ENCODE results near the gene FBXO7.

Gene FBXO7

DNA sequence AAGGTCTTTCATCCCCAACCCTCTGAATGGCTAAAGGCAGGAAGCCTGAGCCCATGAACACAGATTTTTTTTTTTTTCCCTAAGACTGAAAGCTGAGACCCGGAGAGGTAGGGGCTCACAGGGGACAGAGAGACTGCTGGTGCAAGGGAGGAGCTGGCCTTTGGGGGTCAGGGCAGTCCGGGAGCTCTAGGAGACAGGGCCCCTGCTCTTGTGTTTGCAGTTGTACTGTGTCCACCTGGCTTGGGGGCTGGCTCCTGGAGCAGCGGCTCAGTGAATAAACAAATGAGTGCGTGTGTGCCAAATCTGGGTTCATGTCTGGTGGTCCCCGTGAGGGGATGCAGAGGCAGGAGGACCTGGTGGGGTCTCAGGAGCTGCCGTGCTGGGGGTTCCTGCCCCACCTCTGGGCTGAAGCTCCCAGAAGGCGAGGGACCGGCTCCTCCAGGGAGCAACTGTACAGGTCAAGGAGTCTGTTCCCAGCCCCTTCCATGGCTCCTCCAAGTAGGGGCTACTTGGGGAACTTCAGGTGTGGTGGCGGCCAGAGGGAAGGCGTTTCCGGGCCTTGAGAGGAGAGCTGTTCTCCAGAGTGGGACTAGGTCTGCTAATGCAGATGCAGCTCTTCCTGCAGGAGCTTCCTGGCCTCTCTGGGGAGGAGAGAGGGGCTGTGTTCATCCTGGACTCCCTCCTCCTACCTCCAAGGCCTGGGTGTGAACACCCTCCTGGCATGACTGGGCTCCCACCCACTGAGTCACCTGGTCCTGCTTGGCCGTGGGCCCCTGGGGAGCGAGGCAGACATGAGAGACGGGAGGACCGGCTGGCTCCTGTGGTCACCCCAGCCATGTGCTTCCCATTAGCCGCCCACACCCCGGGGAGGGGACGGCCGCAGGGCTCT, 57.6 kb downstream of the FBXO7 start:
- no peaks in the 10 kb centered on the region for H3K9me3 ChIP-seq (ENCODE audit: control insufficient read depth, insufficient read depth, low read length)
- H3K4me3 ChIP-seq (ENCODE audit: low read depth, low read length) = no peak overlapping the region
- no peaks in the 10 kb centered on the region for H3K36me3 ChIP-seq (ENCODE audit: control insufficient read depth, insufficient read depth, low read length)
- H3K27ac ChIP-seq (ENCODE audit: low read depth, low read length) = no peak overlapping the region
- no peaks in the 10 kb centered on the region for H3K4me1 ChIP-seq (ENCODE audit: control insufficient read depth, insufficient read depth, low read length)
- H3K9ac ChIP-seq (ENCODE audit: low read depth, low read length) = no peak overlapping the region
- H3K27me3 ChIP-seq (ENCODE audit: control insufficient read depth, insufficient read depth, low read length) = no peaks in the 10 kb centered on the region

DNA sequence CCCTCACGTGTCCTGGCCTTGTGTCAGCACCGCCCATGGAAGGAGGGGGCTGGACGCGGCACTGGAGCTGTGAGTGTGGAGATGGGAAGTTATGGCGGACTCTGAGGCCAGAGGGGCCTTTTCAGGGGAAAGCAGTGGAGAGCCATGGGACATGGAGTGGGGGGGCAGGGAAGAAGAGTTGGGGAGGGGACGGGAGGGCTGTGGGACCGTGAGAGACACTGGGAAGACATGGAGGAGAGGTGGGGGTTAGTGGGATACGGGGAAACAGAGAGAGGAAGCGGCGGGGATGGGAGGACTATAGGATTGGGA, 58.2 kb downstream of the FBXO7 start:
- no peak overlapping the region for H3K27ac ChIP-seq (ENCODE audit: low read depth, low read length)
- H3K4me3 ChIP-seq (ENCODE audit: low read depth, low read length) = no peak overlapping the region
- no peak overlapping the region for H3K9ac ChIP-seq (ENCODE audit: low read depth, low read length)

DNA sequence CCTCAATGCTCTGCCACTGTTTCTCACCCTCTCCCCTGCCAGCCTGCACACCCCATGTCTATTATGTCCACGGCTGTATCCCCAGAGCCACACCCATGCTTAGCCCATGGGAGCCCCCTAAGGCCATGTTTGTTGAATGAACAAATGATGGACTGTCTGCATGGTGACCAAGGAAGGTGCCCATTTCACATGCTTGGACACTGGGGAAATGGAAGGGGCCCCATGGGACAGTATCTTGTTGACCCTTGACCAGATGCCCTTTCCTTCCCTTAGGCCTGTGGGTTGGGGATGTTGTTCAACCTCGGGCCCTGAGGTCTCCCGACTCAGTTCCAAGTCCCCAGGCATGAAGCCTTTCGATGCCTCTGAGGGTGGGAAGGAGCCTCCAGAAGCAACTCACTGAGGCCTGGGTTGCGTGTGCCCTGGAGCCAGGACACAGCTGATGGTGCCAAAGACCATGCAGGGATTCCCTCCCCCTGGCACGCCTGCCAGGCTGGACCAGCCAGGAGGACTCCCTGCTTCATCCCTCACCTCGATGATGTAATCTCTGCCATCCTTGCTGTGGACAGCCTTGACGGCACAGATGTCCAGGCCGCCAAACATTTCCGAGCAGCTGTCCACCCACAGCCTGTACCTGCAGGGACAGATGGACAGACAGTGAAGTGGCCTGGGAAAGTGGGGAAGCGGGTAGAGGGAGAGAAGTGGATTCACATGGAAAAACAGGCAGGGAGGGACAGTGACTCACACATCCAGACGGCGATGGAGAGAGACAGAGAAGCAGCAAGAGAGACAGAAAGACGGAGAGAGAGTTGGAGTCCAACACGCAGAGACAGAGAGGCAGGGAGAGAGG, 58.9 kb downstream of the FBXO7 start:
- no peak overlapping the region for H3K4me3 ChIP-seq (ENCODE audit: low read depth, low read length)
- no peaks in the 10 kb centered on the region; the same call in 1 of the 2 replicates for H3K36me3 ChIP-seq (ENCODE audit: control insufficient read depth, insufficient read depth, low read length)
- H3K9ac ChIP-seq (ENCODE audit: low read depth, low read length) = no peak overlapping the region
- H3K27ac ChIP-seq (ENCODE audit: low read depth, low read length) = no peak overlapping the region
- H3K27me3 ChIP-seq (ENCODE audit: control insufficient read depth, insufficient read depth, low read length) = no peaks in the 10 kb centered on the region
- no peaks in the 10 kb centered on the region for H3K4me1 ChIP-seq (ENCODE audit: control insufficient read depth, insufficient read depth, low read length)
- no peaks in the 10 kb centered on the region for H3K9me3 ChIP-seq (ENCODE audit: control insufficient read depth, insufficient read depth, low read length)

More for the DNA sequence above, 58.2 kb downstream of the FBXO7 start:
- Histone ChIP-seq H3K9me3 (ENCODE audit: control insufficient read depth, insufficient read depth, low read length) (no peaks in the 10 kb centered on the region), H3K27me3 (ENCODE audit: control insufficient read depth, insufficient read depth, low read length) (no peaks in the 10 kb centered on the region), H3K4me1 (ENCODE audit: control insufficient read depth, insufficient read depth, low read length) (no peaks in the 10 kb centered on the region), H3K36me3 (ENCODE audit: control insufficient read depth, insufficient read depth, low read length) (no peaks in the 10 kb centered on the region; the same call in 1 of the 2 replicates)

DNA sequence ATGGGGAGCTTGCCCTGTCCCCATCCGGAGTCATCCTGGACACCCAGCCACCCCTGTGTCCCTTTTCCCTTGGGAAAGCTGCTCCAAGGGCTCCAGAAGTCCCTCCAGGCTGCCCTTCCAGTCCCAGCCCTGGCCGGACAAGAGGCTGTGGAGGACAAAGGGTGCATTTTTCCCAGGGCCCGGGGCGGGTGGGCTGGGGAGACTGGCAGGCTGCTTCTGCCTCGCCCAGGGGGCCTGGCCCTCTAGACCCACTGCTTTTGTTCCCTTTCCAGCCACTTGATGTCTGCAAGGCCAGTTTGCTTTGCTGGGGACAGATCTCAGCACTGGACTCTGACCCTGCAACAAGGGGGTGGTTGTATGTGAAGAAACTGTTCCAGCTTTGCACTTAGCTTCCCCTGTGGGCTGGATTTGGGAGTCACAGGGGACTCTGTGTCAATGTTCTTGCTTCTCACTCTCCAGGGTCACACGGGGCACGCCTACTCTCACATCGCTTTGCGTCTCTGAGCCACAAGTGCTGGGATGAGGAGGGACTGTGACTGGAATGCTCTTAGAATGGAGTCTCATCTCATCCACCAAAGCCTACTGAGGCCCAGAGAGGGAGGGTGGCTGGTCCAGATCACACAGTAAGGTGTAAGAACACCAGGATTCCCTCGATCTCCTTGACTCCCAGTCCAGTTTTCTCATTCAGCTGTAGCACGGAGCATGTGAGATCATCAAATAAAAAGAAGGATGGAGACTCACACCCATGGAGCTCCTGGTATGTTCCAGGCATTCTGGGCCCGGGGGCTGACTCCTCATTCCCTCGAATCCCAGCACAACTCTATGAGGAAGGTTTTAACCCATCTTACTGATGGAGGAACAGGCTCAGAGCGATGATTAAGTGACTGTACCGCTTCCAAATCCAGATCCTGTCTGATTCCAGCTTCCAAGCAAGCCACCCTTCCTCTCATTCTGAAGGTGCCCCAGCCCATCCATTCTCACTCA, 59.9 kb downstream of the FBXO7 start:
- Histone ChIP-seq H3K9me3 (ENCODE audit: control insufficient read depth, insufficient read depth, low read length) (no peaks in the 10 kb centered on the region), H3K27me3 (ENCODE audit: control insufficient read depth, insufficient read depth, low read length) (no peaks in the 10 kb centered on the region), H3K4me1 (ENCODE audit: control insufficient read depth, insufficient read depth, low read length) (no peaks in the 10 kb centered on the region), H3K4me3 (ENCODE audit: low read depth, low read length) (no peak overlapping the region), H3K27ac (ENCODE audit: low read depth, low read length) (no peak overlapping the region), H3K36me3 (ENCODE audit: control insufficient read depth, insufficient read depth, low read length) (no peaks in the 10 kb centered on the region; the same call in 1 of the 2 replicates), H3K9ac (ENCODE audit: low read depth, low read length) (no peak overlapping the region)

- Histone ChIP-seq H3K4me1 (ENCODE audit: control insufficient read depth, insufficient read depth, low read length) (no peaks in the 10 kb centered on the region), H3K9ac (ENCODE audit: low read depth, low read length) (no peak overlapping the region), H3K9me3 (ENCODE audit: control insufficient read depth, insufficient read depth, low read length) (no peaks in the 10 kb centered on the region), H3K36me3 (ENCODE audit: control insufficient read depth, insufficient read depth, low read length) (no peaks in the 10 kb centered on the region; the same call in 1 of the 2 replicates), H3K4me3 (ENCODE audit: low read depth, low read length) (no peak overlapping the region), H3K27ac (ENCODE audit: low read depth, low read length) (no peak overlapping the region), H3K27me3 (ENCODE audit: control insufficient read depth, insufficient read depth, low read length) (no peaks in the 10 kb centered on the region)
These were observed 61.0 kb downstream of the FBXO7 start for GRCh38 chr22:32535531-32536190.

- no peaks in the 10 kb centered on the region for H3K9me3 ChIP-seq (ENCODE audit: control insufficient read depth, insufficient read depth, low read length)
- H3K36me3 ChIP-seq (ENCODE audit: control insufficient read depth, insufficient read depth, low read length) = no peaks in the 10 kb centered on the region; the same call in 1 of the 2 replicates
- no peak overlapping the region for H3K27ac ChIP-seq (ENCODE audit: low read depth, low read length)
- no peaks in the 10 kb centered on the region for H3K27me3 ChIP-seq (ENCODE audit: control insufficient read depth, insufficient read depth, low read length)
- no peak overlapping the region for H3K9ac ChIP-seq (ENCODE audit: low read depth, low read length)
- no peaks in the 10 kb centered on the region for H3K4me1 ChIP-seq (ENCODE audit: control insufficient read depth, insufficient read depth, low read length)
- H3K4me3 ChIP-seq (ENCODE audit: low read depth, low read length) = no peak overlapping the region
These were observed 61.7 kb downstream of the FBXO7 start for GRCh38 chr22:32536352-32536751.

- Histone ChIP-seq H3K36me3 (ENCODE audit: control insufficient read depth, insufficient read depth, low read length) (no peaks in the 10 kb centered on the region; the same call in 1 of the 2 replicates), H3K9ac (ENCODE audit: low read depth, low read length) (no peak overlapping the region), H3K27me3 (ENCODE audit: control insufficient read depth, insufficient read depth, low read length) (no peaks in the 10 kb centered on the region), H3K4me3 (ENCODE audit: low read depth, low read length) (no peak overlapping the region), H3K4me1 (ENCODE audit: control insufficient read depth, insufficient read depth, low read length) (no peaks in the 10 kb centered on the region), H3K27ac (ENCODE audit: low read depth, low read length) (no peak overlapping the region), H3K9me3 (ENCODE audit: control insufficient read depth, insufficient read depth, low read length) (no peaks in the 10 kb centered on the region)
These were observed 63.9 kb downstream of the FBXO7 start for GRCh38 chr22:32538521-32538920.

GRCh38 chr22:32539631-32540421, 65.2 kb downstream of the FBXO7 start:
- Histone ChIP-seq H3K27ac (ENCODE audit: low read depth, low read length) (no peak overlapping the region), H3K36me3 (ENCODE audit: control insufficient read depth, insufficient read depth, low read length) (no peaks in the 10 kb centered on the region; the same call in 1 of the 2 replicates), H3K9me3 (ENCODE audit: control insufficient read depth, insufficient read depth, low read length) (no peaks in the 10 kb centered on the region), H3K27me3 (ENCODE audit: control insufficient read depth, insufficient read depth, low read length) (no peaks in the 10 kb centered on the region), H3K4me1 (ENCODE audit: control insufficient read depth, insufficient read depth, low read length) (no peaks in the 10 kb centered on the region), H3K4me3 (ENCODE audit: low read depth, low read length) (no peak overlapping the region), H3K9ac (ENCODE audit: low read depth, low read length) (no peak overlapping the region)

DNA sequence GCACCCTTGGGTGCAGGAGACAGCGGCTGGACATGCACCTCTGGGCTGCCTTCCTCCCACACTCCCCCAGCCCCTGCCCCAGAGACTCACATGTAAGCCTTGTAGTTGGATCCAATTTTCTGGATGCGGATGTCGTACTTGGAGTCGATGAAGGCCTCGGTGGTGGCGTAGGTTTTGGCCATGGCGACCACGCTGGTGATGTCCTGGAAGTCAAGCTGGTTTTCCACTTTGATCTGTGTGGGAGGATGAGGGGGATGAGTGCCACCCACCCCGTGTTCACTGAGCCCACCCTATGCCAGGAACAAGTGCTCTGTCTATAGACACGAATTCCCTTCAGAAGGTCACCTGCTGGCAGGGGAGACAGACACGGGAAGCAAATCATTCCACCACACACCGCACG, 66.9 kb downstream of the FBXO7 start:
- Histone ChIP-seq H3K4me3 (ENCODE audit: low read depth, low read length) (no peak overlapping the region), H3K36me3 (ENCODE audit: control insufficient read depth, insufficient read depth, low read length) (no peaks in the 10 kb centered on the region; the same call in 1 of the 2 replicates), H3K27me3 (ENCODE audit: control insufficient read depth, insufficient read depth, low read length) (no peaks in the 10 kb centered on the region), H3K27ac (ENCODE audit: low read depth, low read length) (no peak overlapping the region), H3K9me3 (ENCODE audit: control insufficient read depth, insufficient read depth, low read length) (no peaks in the 10 kb centered on the region), H3K4me1 (ENCODE audit: control insufficient read depth, insufficient read depth, low read length) (no peaks in the 10 kb centered on the region), H3K9ac (ENCODE audit: low read depth, low read length) (no peak overlapping the region)

All from HUES48 (cell line).